Activated T-helper 1 cell treated with anti-CD3 and anti-CD28 coated beads, Interleukin-12 subunit alpha, Interleukin-12 subunit beta, Interleukin-2, Interleukin-4 antibody, amounts not matched to agents 30 ng/mL and 10 ng/mL and 1 ng/mL, durations not matched to agents 14 hours and 24 hours and 36 hours (primary cell): ENCODE data around the gene SEM1. TPM values are rescaled to one million over a fixed set of nuclear protein-coding genes. Genes with fewer than 3 reads are reported as not detected.
"Not testable (repeated sequence)": the region's sequence is repeated elsewhere in the genome, so short reads cannot be mapped to it uniquely, and the experiment has no call there.

Experiments
- DNase-seq: peaks from one replicate; pipeline ENCODE4 v3.0.0; 2021; ENCODE audit warnings: low spot score
- H3K27ac Mint-ChIP-seq: one replicate; pipeline ENCODE4 v1.8.0; 2021; ENCODE audit warnings: mild to moderate bottlenecking, mixed read lengths
- H3K27me3 Mint-ChIP-seq: one replicate; pipeline ENCODE4 v1.8.0; 2022; ENCODE audit warnings: mild to moderate bottlenecking, moderate library complexity, mixed read lengths; ENCODE audit not compliant: insufficient read depth
- H3K36me3 Mint-ChIP-seq: one replicate; pipeline ENCODE4 v1.8.0; 2021; ENCODE audit warnings: low read depth, mixed read lengths
- H3K4me1 Mint-ChIP-seq: one replicate; pipeline ENCODE4 v1.8.0; 2021; ENCODE audit warnings: low read depth, mixed read lengths
- H3K4me3 Mint-ChIP-seq: one replicate; pipeline ENCODE4 v1.8.0; 2021; ENCODE audit warnings: mild to moderate bottlenecking, moderate library complexity, mixed read lengths
- H3K9me3 Mint-ChIP-seq: one replicate; pipeline ENCODE4 v1.8.0; 2021; ENCODE audit warnings: mixed read lengths
- intact Hi-C: fragments of 100-400 bp; cut with micrococcal nuclease; formaldehyde crosslinking; loops from one replicate; pipeline ENCODE4 v1.15.1; 2024
- total RNA-seq: library from RNA; stranded (reverse); gene quantifications from 2 replicates; pipeline ENCODE4 v1.2.3, GENCODE V29; 2022

SEM1 gene
- 41.2 and 42.8 TPM in 2 replicates for total RNA-seq

GRCh38 chr7:96709381-96710228 is at the start of gene SEM1:
TSS of gene SEM1 (minus strand) at chr7:96709846. CDS start at chr7:96709763, 83 bp downstream.
- Mint-ChIP-seq H3K36me3 (peaks cover 18% of the 10 kb centered on the region), H3K4me3 (peak within 1 kb of the TSS; percentile 99), H3K4me1 (peaks cover 14% of the 10 kb centered on the region), H3K9me3 (peaks cover 20% of the 10 kb centered on the region), H3K27me3 (no peaks in the 10 kb centered on the region), H3K27ac (peak within 1 kb of the TSS; percentile 98)
- intact Hi-C loops: loop anchor here (1.0 to 5.0 kb wide), 4 partner anchors 128 to 408 kb away; partner anchors contain the start of genes SDHAF3 and SLC25A13
- peak; percentile 53 for DNase-seq

- H3K4me3 Mint-ChIP-seq, H3K4me1 Mint-ChIP-seq, intact Hi-C loops, H3K27ac Mint-ChIP-seq, H3K9me3 Mint-ChIP-seq, DNase-seq, H3K36me3 Mint-ChIP-seq, H3K27me3 Mint-ChIP-seq: not testable (repeated sequence)
Observed at GRCh38 chr7:96757880-96758279, 48.2 kb upstream of the SEM1 start.

GRCh38 chr7:96747418-96747940 is 37.8 kb upstream of the SEM1 start:
- H3K9me3 Mint-ChIP-seq: no peaks in the 10 kb centered on the region
- H3K27ac Mint-ChIP-seq: no peak overlapping the region
- intact Hi-C loops: no loop called here
- no peak for DNase-seq
- H3K27me3 Mint-ChIP-seq: peaks cover 8% of the 10 kb centered on the region
- H3K36me3 Mint-ChIP-seq: no peaks in the 10 kb centered on the region
- H3K4me1 Mint-ChIP-seq: no peaks in the 10 kb centered on the region
- H3K4me3 Mint-ChIP-seq: no peak overlapping the region

GRCh38 chr7:96740130-96740529 is 30.5 kb upstream of the SEM1 start:
- Mint-ChIP-seq H3K9me3 (no peaks in the 10 kb centered on the region), H3K27me3 (peaks cover 10% of the 10 kb centered on the region), H3K4me3 (no peak overlapping the region), H3K27ac (no peak overlapping the region), H3K4me1 (no peaks in the 10 kb centered on the region), H3K36me3 (no peaks in the 10 kb centered on the region)
- no peak for DNase-seq
- intact Hi-C loops: no loop called here

GRCh38 chr7:96739609-96740008 is 30.0 kb upstream of the SEM1 start:
- H3K4me1 Mint-ChIP-seq: no peaks in the 10 kb centered on the region
- peaks cover 10% of the 10 kb centered on the region for H3K27me3 Mint-ChIP-seq
- no peak for DNase-seq
- no peak overlapping the region for H3K27ac Mint-ChIP-seq
- H3K36me3 Mint-ChIP-seq: no peaks in the 10 kb centered on the region
- H3K4me3 Mint-ChIP-seq: no peak overlapping the region
- intact Hi-C loops: no loop called here
- H3K9me3 Mint-ChIP-seq: no peaks in the 10 kb centered on the region

- Mint-ChIP-seq H3K36me3 (no peaks in the 10 kb centered on the region), H3K27ac (no peak overlapping the region), H3K4me1 (no peaks in the 10 kb centered on the region), H3K27me3 (peaks cover 10% of the 10 kb centered on the region), H3K4me3 (no peak overlapping the region), H3K9me3 (no peaks in the 10 kb centered on the region)
- intact Hi-C loops: no loop called here
- no peak for DNase-seq
Observed at GRCh38 chr7:96739167-96739566, 29.5 kb upstream of the SEM1 start.

- Mint-ChIP-seq H3K27me3 (peaks cover 10% of the 10 kb centered on the region), H3K4me3 (no peak overlapping the region), H3K36me3 (no peaks in the 10 kb centered on the region), H3K27ac (no peak overlapping the region), H3K9me3 (no peaks in the 10 kb centered on the region), H3K4me1 (no peaks in the 10 kb centered on the region)
- DNase-seq: no peak
- intact Hi-C loops: no loop called here
Observed at GRCh38 chr7:96738705-96739104, 29.1 kb upstream of the SEM1 start.

- intact Hi-C loops: no loop called here
- Mint-ChIP-seq H3K36me3 (no peaks in the 10 kb centered on the region), H3K4me3 (no peak overlapping the region), H3K27ac (no peak overlapping the region), H3K27me3 (peaks cover 9% of the 10 kb centered on the region), H3K4me1 (no peaks in the 10 kb centered on the region), H3K9me3 (no peaks in the 10 kb centered on the region)
- DNase-seq: no peak
Observed at GRCh38 chr7:96737545-96738050, 28.0 kb upstream of the SEM1 start.

GRCh38 chr7:96734343-96734742 is 24.7 kb upstream of the SEM1 start:
- intact Hi-C loops: no loop called here
- DNase-seq: no peak

GRCh38 chr7:96729820-96730219 is 20.2 kb upstream of the SEM1 start:
- no peaks in the 10 kb centered on the region for H3K9me3 Mint-ChIP-seq
- no peak overlapping the region for H3K27ac Mint-ChIP-seq
- H3K27me3 Mint-ChIP-seq: peaks cover 4% of the 10 kb centered on the region
- no peaks in the 10 kb centered on the region for H3K36me3 Mint-ChIP-seq
- intact Hi-C loops: no loop called here
- DNase-seq: no peak
- H3K4me3 Mint-ChIP-seq: no peak overlapping the region
- no peaks in the 10 kb centered on the region for H3K4me1 Mint-ChIP-seq

More at GRCh38 chr7:96734343-96734742, 24.7 kb upstream of the SEM1 start:
- Mint-ChIP-seq H3K4me3 (no peak overlapping the region), H3K27ac (no peak overlapping the region), H3K4me1 (no peaks in the 10 kb centered on the region), H3K27me3 (no peaks in the 10 kb centered on the region), H3K36me3 (no peaks in the 10 kb centered on the region), H3K9me3 (no peaks in the 10 kb centered on the region)

GRCh38 chr7:96728139-96728538 is 18.5 kb upstream of the SEM1 start:
- no peak for DNase-seq
- H3K36me3 Mint-ChIP-seq: no peaks in the 10 kb centered on the region
- H3K9me3 Mint-ChIP-seq: no peaks in the 10 kb centered on the region
- H3K27ac Mint-ChIP-seq: no peak overlapping the region
- no peaks in the 10 kb centered on the region for H3K4me1 Mint-ChIP-seq
- H3K4me3 Mint-ChIP-seq: no peak overlapping the region
- H3K27me3 Mint-ChIP-seq: peaks cover 5% of the 10 kb centered on the region
- intact Hi-C loops: no loop called here

GRCh38 chr7:96727534-96728088 is 18.0 kb upstream of the SEM1 start:
- no peaks in the 10 kb centered on the region for H3K4me1 Mint-ChIP-seq
- H3K27ac Mint-ChIP-seq: no peak overlapping the region
- H3K27me3 Mint-ChIP-seq: peaks cover 5% of the 10 kb centered on the region
- intact Hi-C loops: no loop called here
- H3K36me3 Mint-ChIP-seq: no peaks in the 10 kb centered on the region
- no peak overlapping the region for H3K4me3 Mint-ChIP-seq
- no peaks in the 10 kb centered on the region for H3K9me3 Mint-ChIP-seq
- DNase-seq: no peak

- H3K4me3 Mint-ChIP-seq: no peak overlapping the region
- no peaks in the 10 kb centered on the region for H3K36me3 Mint-ChIP-seq
- intact Hi-C loops: no loop called here
- no peaks in the 10 kb centered on the region for H3K4me1 Mint-ChIP-seq
- H3K27me3 Mint-ChIP-seq: peaks cover 15% of the 10 kb centered on the region
- no peaks in the 10 kb centered on the region for H3K9me3 Mint-ChIP-seq
- H3K27ac Mint-ChIP-seq: no peak overlapping the region
- DNase-seq: no peak
Observed at GRCh38 chr7:96723622-96724021, 14.0 kb upstream of the SEM1 start.
